ENCODE measurements around the gene SOX3.

SOX3 gene

GRCh38 chrX:140508958-140509357 lies 4.1 kb upstream of the SOX3 start:
- Histone ChIP-seq H3K4me1 (ENCODE audit: control insufficient read depth, insufficient read depth, low read length, poor library complexity, severe bottlenecking) (peaks cover 9% of the 10 kb centered on the region), H3K4me3 (ENCODE audit: extremely low read depth, insufficient read depth, low read length, poor library complexity, severe bottlenecking) (no peak overlapping the region), H3K36me3 (ENCODE audit: control insufficient read depth, insufficient read depth, low read length) (no peaks in the 10 kb centered on the region), H3K9me3 (ENCODE audit: control insufficient read depth, low read length) (no peaks in the 10 kb centered on the region), H3K27ac (ENCODE audit: low read depth, low read length, severe bottlenecking) (no peak overlapping the region)
- 77% methylated on average over 2 to 6 of the region's 16 CpGs for WGBS, 2 experiments (ENCODE audit: insufficient coverage in 2 of 2)

GRCh38 chrX:140507982-140508305 lies 3.1 kb upstream of the SOX3 start:
- H3K4me3 ChIP-seq (ENCODE audit: extremely low read depth, insufficient read depth, low read length, poor library complexity, severe bottlenecking), result peak overlapping the region; percentile 2
- 0 to 1% methylated on average over 6 to 18 of the region's 23 CpGs for WGBS, 2 experiments (ENCODE audit: insufficient coverage in 2 of 2)

DNA sequence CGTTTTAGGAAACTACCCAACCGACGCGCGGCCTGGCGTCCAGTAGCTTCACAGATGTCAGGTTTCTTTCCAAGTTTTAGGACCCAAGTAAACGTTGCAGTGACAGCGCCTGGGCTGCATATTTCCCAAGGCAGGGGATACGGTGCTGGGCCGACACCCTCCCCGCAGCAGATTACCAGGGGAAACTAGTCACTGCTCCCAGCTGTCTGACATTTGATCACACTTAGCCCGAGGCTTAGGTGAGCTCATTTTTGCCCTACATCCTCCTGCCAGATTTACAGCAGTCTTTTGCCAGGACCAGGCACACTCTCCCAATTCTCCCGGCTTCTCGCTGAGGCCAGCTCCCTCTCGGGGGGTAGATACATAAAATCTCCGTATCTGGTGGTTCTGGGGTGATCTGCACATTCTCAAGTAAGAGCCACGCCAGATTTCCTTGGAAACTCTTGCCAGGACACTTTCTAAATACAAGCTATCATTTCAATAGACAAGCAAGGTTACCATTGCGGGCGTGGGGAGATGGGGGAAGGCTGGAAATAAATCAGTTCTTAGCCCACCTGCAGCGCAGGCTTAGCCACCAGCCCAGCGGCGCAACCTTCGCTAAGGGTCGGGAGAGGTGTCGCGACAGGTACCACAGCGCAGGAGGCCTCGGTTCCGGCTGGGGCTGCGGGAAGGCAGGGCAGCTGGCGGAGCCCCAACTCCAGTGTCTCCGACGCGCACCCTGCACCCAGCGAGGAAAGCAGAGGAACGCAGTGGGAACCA lies 2.5 kb upstream of the SOX3 start:
- 0 to 2% methylated on average over 4 to 11 of the region's 36 CpGs for WGBS, 2 experiments (ENCODE audit: insufficient coverage in 2 of 2)
- H3K4me3 ChIP-seq (ENCODE audit: extremely low read depth, insufficient read depth, low read length, poor library complexity, severe bottlenecking), result peak overlapping the region; percentile 2

More at GRCh38 chrX:140507982-140508305, 3.1 kb upstream of the SOX3 start:
- Histone ChIP-seq H3K9me3 (ENCODE audit: control insufficient read depth, low read length) (no peaks in the 10 kb centered on the region), H3K36me3 (ENCODE audit: control insufficient read depth, insufficient read depth, low read length) (no peaks in the 10 kb centered on the region), H3K4me1 (ENCODE audit: control insufficient read depth, insufficient read depth, low read length, poor library complexity, severe bottlenecking) (peaks cover 9% of the 10 kb centered on the region), H3K27ac (ENCODE audit: low read depth, low read length, severe bottlenecking) (no peak overlapping the region)

DNA sequence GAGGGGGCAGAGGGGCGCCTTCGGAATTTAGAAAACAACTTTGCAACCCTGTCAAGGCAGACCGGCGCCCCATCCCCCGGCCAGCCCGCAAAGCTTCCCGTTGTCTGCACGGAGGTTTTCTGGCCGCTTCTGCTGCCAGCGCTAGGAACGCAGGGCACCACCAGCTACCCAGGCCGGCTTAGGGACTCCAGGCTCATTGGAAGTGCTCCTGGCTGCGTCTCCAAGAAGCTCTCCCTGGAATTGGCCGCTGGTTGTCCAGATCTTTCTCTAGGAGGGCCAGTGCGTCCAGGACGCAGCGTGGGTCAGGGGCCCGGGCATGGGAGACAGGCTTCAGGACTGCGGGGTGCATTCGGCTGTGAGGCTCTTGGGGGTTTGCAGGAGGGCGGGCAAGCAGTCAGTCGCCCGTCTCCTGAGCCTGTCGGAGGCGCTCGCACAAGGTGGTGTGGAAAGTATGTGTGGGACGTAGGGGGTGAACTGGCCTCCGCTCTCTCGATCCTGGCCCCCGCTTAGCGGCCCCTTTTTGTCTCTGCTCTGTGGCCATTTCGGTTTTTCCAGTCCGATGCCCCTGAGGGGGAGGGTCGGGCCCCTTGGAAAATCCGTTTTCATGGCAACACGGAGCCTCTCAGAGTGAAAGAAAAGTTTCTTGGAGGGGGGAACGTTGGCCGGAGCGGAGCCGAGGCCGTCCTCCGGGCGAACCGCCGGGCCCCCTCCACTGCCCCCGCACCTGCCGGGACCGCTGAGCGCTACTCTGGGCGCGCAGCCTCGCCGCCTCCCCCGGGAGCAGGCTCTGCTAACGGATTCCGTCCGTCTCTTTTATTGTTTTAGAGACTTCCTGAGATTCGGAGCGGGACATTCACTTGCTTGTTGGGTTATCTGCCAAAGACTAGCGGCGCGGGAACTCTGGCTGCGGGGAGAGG lies 810 bp upstream of the SOX3 start:
- Histone ChIP-seq H3K9me3 (ENCODE audit: control insufficient read depth, low read length) (no peaks in the 10 kb centered on the region), H3K36me3 (ENCODE audit: control insufficient read depth, insufficient read depth, low read length) (no peaks in the 10 kb centered on the region), H3K4me1 (ENCODE audit: control insufficient read depth, insufficient read depth, low read length, poor library complexity, severe bottlenecking) (peaks cover 9% of the 10 kb centered on the region), H3K27ac (ENCODE audit: low read depth, low read length, severe bottlenecking) (no peak overlapping the region), H3K4me3 (ENCODE audit: extremely low read depth, insufficient read depth, low read length, poor library complexity, severe bottlenecking) (peak overlapping the region; percentile 5)
- WGBS, 2 experiments (ENCODE audit: insufficient coverage in 2 of 2), result 0 to 1% methylated on average over 24 to 32 of the region's 63 CpGs

More for the DNA sequence above, 2.5 kb upstream of the SOX3 start:
- Histone ChIP-seq H3K27ac (ENCODE audit: low read depth, low read length, severe bottlenecking) (no peak overlapping the region), H3K4me1 (ENCODE audit: control insufficient read depth, insufficient read depth, low read length, poor library complexity, severe bottlenecking) (peaks cover 9% of the 10 kb centered on the region), H3K9me3 (ENCODE audit: control insufficient read depth, low read length) (no peaks in the 10 kb centered on the region), H3K36me3 (ENCODE audit: control insufficient read depth, insufficient read depth, low read length) (no peaks in the 10 kb centered on the region)

GRCh38 chrX:140503714-140504351 lies 1.0 kb downstream of the SOX3 start:
- peaks cover 9% of the 10 kb centered on the region for H3K4me1 ChIP-seq (ENCODE audit: control insufficient read depth, insufficient read depth, low read length, poor library complexity, severe bottlenecking)
- no peaks in the 10 kb centered on the region for H3K9me3 ChIP-seq (ENCODE audit: control insufficient read depth, low read length)
- no peaks in the 10 kb centered on the region for H3K36me3 ChIP-seq (ENCODE audit: control insufficient read depth, insufficient read depth, low read length)
- 0% methylated on average over 17 to 45 of the region's 92 CpGs for WGBS, 2 experiments (ENCODE audit: insufficient coverage in 2 of 2)
- no peak overlapping the region for H3K27ac ChIP-seq (ENCODE audit: low read depth, low read length, severe bottlenecking)
- peak overlapping the region; percentile 27 for H3K4me3 ChIP-seq (ENCODE audit: extremely low read depth, insufficient read depth, low read length, poor library complexity, severe bottlenecking)

- Histone ChIP-seq H3K4me3 (ENCODE audit: extremely low read depth, insufficient read depth, low read length, poor library complexity, severe bottlenecking) (peak overlapping the region; percentile 8), H3K4me1 (ENCODE audit: control insufficient read depth, insufficient read depth, low read length, poor library complexity, severe bottlenecking) (peaks cover 9% of the 10 kb centered on the region), H3K36me3 (ENCODE audit: control insufficient read depth, insufficient read depth, low read length) (no peaks in the 10 kb centered on the region), H3K9me3 (ENCODE audit: control insufficient read depth, low read length) (no peaks in the 10 kb centered on the region), H3K27ac (ENCODE audit: low read depth, low read length, severe bottlenecking) (no peak overlapping the region)
- 0% methylated on average over 4 to 8 of the region's 14 CpGs for WGBS, 2 experiments (ENCODE audit: insufficient coverage in 2 of 2)
These were observed 1.6 kb downstream of the SOX3 start for GRCh38 chrX:140503238-140503601.

DNA sequence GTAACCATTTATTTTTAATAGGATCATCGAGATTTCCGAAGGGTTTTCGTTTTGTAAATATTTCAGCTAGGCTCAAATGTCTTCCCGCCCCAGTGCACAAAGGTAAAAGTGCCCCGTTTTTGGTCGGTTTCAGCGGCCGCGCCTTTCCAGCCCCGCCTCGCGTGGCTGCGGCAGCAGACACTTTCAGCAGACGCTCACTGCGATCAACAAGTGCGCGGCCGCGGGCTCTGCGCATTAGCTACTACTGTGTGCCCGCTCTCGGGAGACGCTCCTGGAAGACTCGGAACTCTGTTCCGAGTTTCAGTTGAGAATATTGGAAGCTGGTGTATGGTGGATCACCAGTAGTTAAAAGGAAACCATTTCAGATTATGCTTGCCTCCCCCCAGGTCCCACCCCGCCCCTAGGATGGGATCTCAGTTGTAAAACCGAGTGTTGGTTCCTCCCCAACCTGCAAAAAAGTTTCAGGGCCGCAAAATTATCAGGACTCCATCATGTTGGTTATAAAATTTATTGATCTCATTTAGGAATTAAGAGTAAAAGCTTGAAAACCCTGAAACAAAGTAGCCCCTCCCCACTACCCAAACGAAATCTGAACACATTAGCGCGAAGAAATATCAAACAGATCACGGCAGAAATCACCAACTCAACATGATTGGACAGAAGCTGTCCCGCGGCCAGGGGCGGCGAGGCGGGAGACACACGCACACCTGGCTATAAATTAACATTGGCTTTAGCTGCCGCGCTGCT lies 2.2 kb downstream of the SOX3 start:
- H3K4me3 ChIP-seq (ENCODE audit: extremely low read depth, insufficient read depth, low read length, poor library complexity, severe bottlenecking), result peak overlapping the region; percentile 11
- H3K36me3 ChIP-seq (ENCODE audit: control insufficient read depth, insufficient read depth, low read length), result no peaks in the 10 kb centered on the region
- 0% methylated on average over 10 to 11 of the region's 40 CpGs for WGBS, 2 experiments (ENCODE audit: insufficient coverage in 2 of 2)
- no peaks in the 10 kb centered on the region for H3K9me3 ChIP-seq (ENCODE audit: control insufficient read depth, low read length)
- no peak overlapping the region for H3K27ac ChIP-seq (ENCODE audit: low read depth, low read length, severe bottlenecking)
- peaks cover 9% of the 10 kb centered on the region for H3K4me1 ChIP-seq (ENCODE audit: control insufficient read depth, insufficient read depth, low read length, poor library complexity, severe bottlenecking)

GRCh38 chrX:140501940-140502468 lies 2.9 kb downstream of the SOX3 start:
- Histone ChIP-seq H3K36me3 (ENCODE audit: control insufficient read depth, insufficient read depth, low read length) (no peaks in the 10 kb centered on the region), H3K4me3 (ENCODE audit: extremely low read depth, insufficient read depth, low read length, poor library complexity, severe bottlenecking) (no peak overlapping the region), H3K4me1 (ENCODE audit: control insufficient read depth, insufficient read depth, low read length, poor library complexity, severe bottlenecking) (peaks cover 6% of the 10 kb centered on the region), H3K27ac (ENCODE audit: low read depth, low read length, severe bottlenecking) (no peak overlapping the region), H3K9me3 (ENCODE audit: control insufficient read depth, low read length) (no peaks in the 10 kb centered on the region)
- WGBS, 2 experiments (ENCODE audit: insufficient coverage in 2 of 2), result 7 to 20% methylated on average over 2 of the region's 14 CpGs

DNA sequence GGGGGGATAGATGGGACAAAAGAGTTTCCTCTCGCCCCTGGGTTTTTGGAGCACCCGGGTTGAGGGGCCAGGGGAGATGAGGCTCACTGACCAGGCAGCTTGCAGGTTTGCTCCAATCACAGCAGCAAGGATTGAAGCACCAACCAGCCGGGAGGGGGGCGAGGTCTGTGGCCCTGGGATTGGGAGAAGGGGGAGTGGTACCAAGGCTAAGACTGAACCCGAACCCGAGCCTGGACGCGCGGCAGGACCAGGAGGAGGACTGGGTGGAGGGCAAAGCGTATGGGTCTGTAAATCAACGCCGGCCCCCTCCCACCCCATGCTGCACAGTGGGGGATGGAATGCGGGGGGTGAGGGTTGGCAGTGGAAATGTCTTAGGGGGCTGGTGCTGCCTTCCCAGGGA lies 3.5 kb downstream of the SOX3 start:
- no peak overlapping the region for H3K27ac ChIP-seq (ENCODE audit: low read depth, low read length, severe bottlenecking)
- no CpG with 5 or more reads among the region's 13 CpGs for WGBS, 2 experiments (ENCODE audit: insufficient coverage in 2 of 2)
- no peak overlapping the region for H3K4me3 ChIP-seq (ENCODE audit: extremely low read depth, insufficient read depth, low read length, poor library complexity, severe bottlenecking)
- no peaks in the 10 kb centered on the region for H3K9me3 ChIP-seq (ENCODE audit: control insufficient read depth, low read length)
- H3K36me3 ChIP-seq (ENCODE audit: control insufficient read depth, insufficient read depth, low read length), result no peaks in the 10 kb centered on the region
- peaks cover 5% of the 10 kb centered on the region for H3K4me1 ChIP-seq (ENCODE audit: control insufficient read depth, insufficient read depth, low read length, poor library complexity, severe bottlenecking)

GRCh38 chrX:140500441-140500840 lies 4.4 kb downstream of the SOX3 start:
- Histone ChIP-seq H3K4me1 (ENCODE audit: control insufficient read depth, insufficient read depth, low read length, poor library complexity, severe bottlenecking) (no peaks in the 10 kb centered on the region), H3K36me3 (ENCODE audit: control insufficient read depth, insufficient read depth, low read length) (no peaks in the 10 kb centered on the region), H3K27ac (ENCODE audit: low read depth, low read length, severe bottlenecking) (no peak overlapping the region), H3K9me3 (ENCODE audit: control insufficient read depth, low read length) (no peaks in the 10 kb centered on the region), H3K4me3 (ENCODE audit: extremely low read depth, insufficient read depth, low read length, poor library complexity, severe bottlenecking) (no peak overlapping the region)
- 70% methylated on average over 2 of the region's 9 CpGs; no CpG with 5 or more reads in 1 of the 2 experiments for WGBS, 2 experiments (ENCODE audit: insufficient coverage in 2 of 2)
